Measurements from ENCODE around the gene GPS1. TPM values are rescaled to one million over a fixed set of nuclear protein-coding genes. Genes with fewer than 3 reads are reported as not detected.

The GPS1 gene
- total RNA-seq, 3 donors from 2014 or later (not counting 1 experiment from before 2014, with no cell fraction given), result 78.9 to 87.6 (median 85.3) TPM

GRCh38 chr17:82031303-82031884 lies 20.3 kb upstream of the GPS1 start, which contains the start of gene RAC3:
Gene RAC3, plus strand, starts transcription at chr17:82031678. Its CDS starts 84 bp downstream, at chr17:82031762.
- DNase-seq, result peak in 1 of 2 donors; percentile 43
- Mint-ChIP-seq H3K9me3 (no peaks in the 10 kb centered on the region), H3K4me1 (peaks cover 0 to 23% of the 10 kb centered on the region in 2 donors), H3K27me3 (ENCODE audit: low read depth in 2 of 2) (peaks cover 0 to 6% of the 10 kb centered on the region in 2 donors), H3K27ac (peak within 1 kb of the TSS in 1 of 2 donors; percentile 58), H3K4me3 (peak within 1 kb of the TSS; percentile 93), H3K36me3 (no peaks in the 10 kb centered on the region)
- Histone ChIP-seq H3K27ac (ENCODE audit: low read length) (no peak within 1 kb of the TSS), H3K4me3 (ENCODE audit: low read length) (peak within 1 kb of the TSS; percentile 30), H3K27me3 (ENCODE audit: control insufficient read depth, insufficient read depth, low read length) (peaks cover 6% of the 10 kb centered on the region), H3K9me3 (ENCODE audit: control insufficient read depth, insufficient read depth, low read length) (no peaks in the 10 kb centered on the region), H3K36me3 (ENCODE audit: control insufficient read depth, insufficient read depth, low read length) (no peaks in the 10 kb centered on the region), H3K4me1 (ENCODE audit: control insufficient read depth, insufficient read depth, low read length) (peaks cover 31% of the 10 kb centered on the region)
- no peak for TF ChIP-seq CTCF (IDR thresholded peaks at IDR 0.05)
- ATAC-seq, result peak; percentile 4 to 20 (median 6)
- under 1% methylated on average over 96 of the region's 96 CpGs for WGBS (ENCODE audit: insufficient coverage)
- intact Hi-C loops (cut with micrococcal nuclease), result no loop called here

GRCh38 chr17:82031885-82032627 lies 19.6 kb upstream of the GPS1 start:
- Mint-ChIP-seq H3K36me3 (no peaks in the 10 kb centered on the region), H3K27ac (no peak overlapping the region), H3K27me3 (ENCODE audit: low read depth in 2 of 2) (peaks cover 0 to 6% of the 10 kb centered on the region in 2 donors), H3K9me3 (no peaks in the 10 kb centered on the region), H3K4me3 (peak overlapping the region; percentile 52), H3K4me1 (peaks cover 0 to 23% of the 10 kb centered on the region in 2 donors)
- no peak overlapping the region for H3K4me3 ChIP-seq (ENCODE audit: low read length)
- no peak overlapping the region for H3K27ac ChIP-seq (ENCODE audit: low read length)
- no peaks in the 10 kb centered on the region for H3K36me3 ChIP-seq (ENCODE audit: control insufficient read depth, insufficient read depth, low read length)
- intact Hi-C loops (cut with micrococcal nuclease), result no loop called here
- WGBS (ENCODE audit: insufficient coverage), result 13% methylated on average over 59 of the region's 59 CpGs
- H3K4me1 ChIP-seq (ENCODE audit: control insufficient read depth, insufficient read depth, low read length), result peaks cover 37% of the 10 kb centered on the region
- ATAC-seq, result no peak
- peak in 1 of 2 donors; percentile 52 for DNase-seq
- no peaks in the 10 kb centered on the region for H3K9me3 ChIP-seq (ENCODE audit: control insufficient read depth, insufficient read depth, low read length)
- TF ChIP-seq CTCF (IDR thresholded peaks at IDR 0.05), result no peak
- peaks cover 6% of the 10 kb centered on the region for H3K27me3 ChIP-seq (ENCODE audit: control insufficient read depth, insufficient read depth, low read length)

GRCh38 chr17:82033359-82034085 lies 18.2 kb upstream of the GPS1 start:
- DNase-seq (no peak), ATAC-seq (no peak)
- intact Hi-C loops (cut with micrococcal nuclease), result no loop called here
- H3K9me3 Mint-ChIP-seq, result no peaks in the 10 kb centered on the region
- H3K27ac ChIP-seq (ENCODE audit: low read length), result no peak overlapping the region
- H3K4me3 Mint-ChIP-seq, result no peak overlapping the region
- no peak for TF ChIP-seq CTCF (IDR thresholded peaks at IDR 0.05)
- no peak overlapping the region for H3K27ac Mint-ChIP-seq
- H3K4me1 ChIP-seq (ENCODE audit: control insufficient read depth, insufficient read depth, low read length), result peaks cover 43% of the 10 kb centered on the region
- peaks cover 6% of the 10 kb centered on the region for H3K27me3 ChIP-seq (ENCODE audit: control insufficient read depth, insufficient read depth, low read length)
- no peaks in the 10 kb centered on the region for H3K9me3 ChIP-seq (ENCODE audit: control insufficient read depth, insufficient read depth, low read length)
- no peak overlapping the region for H3K4me3 ChIP-seq (ENCODE audit: low read length)
- H3K36me3 Mint-ChIP-seq, result no peaks in the 10 kb centered on the region
- WGBS (ENCODE audit: insufficient coverage), result 96% methylated on average over 36 of the region's 38 CpGs
- no peaks in the 10 kb centered on the region for H3K36me3 ChIP-seq (ENCODE audit: control insufficient read depth, insufficient read depth, low read length)
- peaks cover 0 to 6% of the 10 kb centered on the region in 2 donors for H3K27me3 Mint-ChIP-seq (ENCODE audit: low read depth in 2 of 2)
- H3K4me1 Mint-ChIP-seq, result peaks cover 7 to 32% of the 10 kb centered on the region in 2 donors
